HL-60 (cell line): ENCODE data around the gene ACOD1.

Experiments used
- DNase-seq, 2 experiments: peaks; one replicate each; pipeline ENCODE4 v3.0.0-alpha.2; 2010 to 2020; ENCODE audit warnings: low read depth in 1 of 2, low spot score in 1 of 2
- H3K27ac ChIP-seq: fragments of 250-450 bp; sonication (Bioruptor Pico); replicated peaks from 2 replicates; pipeline ENCODE4 v1.5.1; 2020; ENCODE audit warnings: mild to moderate bottlenecking, moderate library complexity
- H3K27me3 ChIP-seq: fragments of 250-450 bp; sonication (Bioruptor Pico); 2 replicates; pipeline ENCODE4 v1.5.1; 2021; ENCODE audit warnings: mild to moderate bottlenecking, moderate library complexity; ENCODE audit not compliant: insufficient read depth, poor library complexity, severe bottlenecking
- H3K4me3 ChIP-seq: replicated peaks from 2 replicates; pipeline ENCODE4 v1.5.1; 2011; ENCODE audit warnings: mild to moderate bottlenecking, control low read depth, low read length; ENCODE audit not compliant: insufficient read depth
- CTCF ChIP-seq: IDR thresholded peaks from one replicate; pipeline ENCODE4 v1.5.1; 2011; ENCODE audit warnings: low read length, control low read depth, inconsistent platforms; ENCODE audit not compliant: insufficient read depth
- GABPA ChIP-seq: IDR thresholded peaks from 2 replicates; pipeline ENCODE4 v1.6.1; 2012; ENCODE audit warnings: low read depth
- POLR2AphosphoS5 ChIP-seq: IDR thresholded peaks from 2 replicates; pipeline ENCODE4 v1.6.1; 2012; ENCODE audit warnings: low read depth
- REST ChIP-seq: IDR thresholded peaks from 2 replicates; pipeline ENCODE4 v1.6.1; 2012; ENCODE audit warnings: low read depth; ENCODE audit not compliant: insufficient replicate concordance
- SPI1 ChIP-seq: IDR thresholded peaks from 2 replicates; pipeline ENCODE4 v1.6.1; 2012; ENCODE audit warnings: low read depth, mild to moderate bottlenecking, borderline replicate concordance

The ACOD1 gene

GRCh38 chr13:76973920-76974617 is 25.8 kb downstream of the ACOD1 start:
- no peak for TF ChIP-seq REST
- no peak for TF ChIP-seq CTCF
- no peak for TF ChIP-seq GABPA
- TF ChIP-seq SPI1 = no peak
- H3K27ac ChIP-seq = no peak overlapping the region
- H3K27me3 ChIP-seq = peaks cover 12% of the 10 kb centered on the region
- no peak for DNase-seq
- H3K4me3 ChIP-seq = no peak overlapping the region

- DNase-seq = no peak
- H3K27ac ChIP-seq = no peak overlapping the region
- TF ChIP-seq CTCF = no peak
- no peak for TF ChIP-seq POLR2AphosphoS5
- TF ChIP-seq REST = no peak
- TF ChIP-seq GABPA = no peak
- no peak for TF ChIP-seq SPI1
- peaks cover 14% of the 10 kb centered on the region for H3K27me3 ChIP-seq
- no peak overlapping the region for H3K4me3 ChIP-seq
Observed at GRCh38 chr13:76974618-76974975, 26.3 kb downstream of the ACOD1 start.

- H3K27ac ChIP-seq = no peak overlapping the region
- DNase-seq = no peak
- TF ChIP-seq SPI1 (no peak), GABPA (no peak), REST (no peak), POLR2AphosphoS5 (no peak), CTCF (no peak)
- H3K27me3 ChIP-seq = peaks cover 19% of the 10 kb centered on the region
- no peak overlapping the region for H3K4me3 ChIP-seq
Observed at GRCh38 chr13:76975863-76976262, 27.6 kb downstream of the ACOD1 start.
